ENCODE results near the gene CCDC78.

CCDC78 gene

DNA sequence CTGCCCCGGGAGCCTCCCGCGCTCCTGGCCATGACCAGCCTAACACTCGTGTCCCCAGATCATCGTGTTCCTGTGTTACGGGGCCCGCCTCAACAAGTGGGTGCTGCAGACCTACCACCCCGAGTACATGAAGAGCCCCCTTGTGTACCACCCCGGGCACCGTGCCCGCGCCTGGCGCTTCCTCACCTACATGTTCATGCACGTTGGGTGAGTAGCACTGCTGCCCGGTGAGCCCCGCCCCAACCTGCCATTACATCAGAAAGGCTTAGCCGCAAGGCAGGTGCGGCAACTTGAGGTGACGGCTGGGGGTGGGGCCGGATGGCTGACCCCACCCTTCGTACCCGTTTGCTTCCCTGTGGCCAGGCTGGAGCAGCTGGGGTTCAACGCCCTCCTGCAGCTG lies 49.3 kb downstream of the CCDC78 start:
- DNase-seq = no peak

DNA sequence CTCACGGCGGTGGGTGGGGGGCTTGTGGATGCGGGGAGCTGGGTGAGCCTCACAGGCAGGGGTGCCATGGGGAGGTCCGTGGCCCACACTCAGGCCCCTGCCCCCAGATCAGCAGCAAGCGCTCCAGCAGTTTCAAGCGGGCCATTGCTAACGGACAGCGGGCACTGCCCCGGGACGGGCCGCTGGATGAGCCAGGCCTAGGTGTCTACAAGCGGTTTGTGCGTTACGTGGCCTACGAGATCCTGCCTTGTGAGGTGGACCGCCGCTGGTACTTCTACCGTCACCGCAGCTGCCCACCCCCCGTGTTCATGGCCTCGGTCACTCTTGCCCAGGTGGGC lies 49.7 kb downstream of the CCDC78 start:
- no peak for DNase-seq

DNA sequence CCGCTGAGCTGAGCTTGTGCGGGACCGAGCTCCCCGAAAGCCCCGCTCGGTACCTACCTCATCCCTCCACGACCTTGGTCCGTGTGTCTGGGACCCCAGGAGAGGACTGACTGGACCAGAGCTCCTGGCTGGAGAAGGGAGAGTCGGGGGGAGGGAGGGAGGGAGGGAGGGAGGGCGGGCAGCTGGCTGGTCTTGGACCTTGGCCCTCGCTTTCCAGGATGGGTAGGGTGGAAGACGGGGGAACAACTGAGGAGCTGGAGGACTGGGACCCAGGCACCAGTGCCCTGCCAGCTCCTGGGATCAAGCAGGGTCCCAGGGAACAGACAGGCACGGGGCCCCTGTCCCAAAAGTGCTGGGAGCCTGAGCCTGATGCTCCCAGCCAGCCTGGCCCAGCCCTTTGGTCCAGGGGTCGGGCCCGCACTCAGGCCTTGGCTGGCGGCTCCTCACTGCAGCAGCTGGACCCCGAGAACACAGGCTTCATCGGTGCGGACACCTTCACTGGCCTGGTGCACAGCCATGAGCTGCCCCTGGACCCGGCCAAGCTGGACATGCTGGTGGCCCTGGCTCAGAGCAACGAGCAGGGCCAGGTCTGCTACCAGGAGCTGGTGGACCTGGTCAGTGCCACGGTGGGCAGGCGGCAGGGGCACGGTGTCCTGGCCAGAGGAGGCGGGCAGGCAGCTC lies 50.2 kb downstream of the CCDC78 start:
- DNase-seq = no peak

DNA sequence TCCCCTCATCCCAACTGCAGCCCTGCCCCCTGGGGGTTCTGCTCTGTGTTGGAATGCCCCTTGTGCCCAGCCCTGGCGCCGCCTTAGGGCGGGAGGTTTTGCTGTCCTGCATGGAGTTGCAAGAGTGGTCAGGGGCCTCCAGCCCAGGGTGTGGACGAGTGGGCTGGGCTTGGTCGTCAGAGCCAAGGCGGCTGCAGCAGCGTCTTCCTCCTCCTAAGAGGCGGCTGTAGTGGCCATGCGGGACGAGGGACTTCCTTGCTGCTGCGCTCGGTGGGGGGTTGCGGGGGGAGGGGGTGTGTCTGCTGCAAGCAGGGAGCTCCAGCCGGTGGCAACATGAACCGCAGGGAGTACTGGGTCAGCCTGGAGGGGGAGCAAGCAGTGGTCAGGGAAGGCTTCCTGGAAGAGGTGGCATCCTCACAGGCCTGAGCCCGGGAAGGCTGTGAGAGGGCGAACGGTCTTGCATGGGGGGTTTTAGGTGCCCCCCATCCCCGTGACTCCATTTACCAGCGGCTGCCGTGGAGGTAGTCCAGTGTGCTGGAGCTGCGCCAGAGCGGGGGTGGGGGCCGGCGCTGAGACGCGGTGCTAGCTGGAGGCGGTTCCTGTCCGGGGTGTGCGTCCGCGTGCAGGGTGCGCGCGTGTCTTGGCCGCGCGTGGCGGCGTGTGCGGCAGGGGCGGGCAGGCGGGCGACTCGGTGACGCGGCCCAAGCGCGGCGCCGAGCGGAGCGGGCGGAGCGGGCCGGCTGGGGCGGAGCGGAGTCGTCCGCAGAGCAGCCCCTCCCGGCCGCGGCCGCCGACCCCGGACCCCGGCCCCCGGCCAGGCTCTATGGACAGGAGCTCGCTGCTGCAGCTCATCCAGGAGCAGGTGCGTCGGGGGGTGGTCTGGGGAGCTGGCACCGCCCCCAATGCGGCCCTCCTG lies 51.0 kb downstream of the CCDC78 start, which contains the start of gene RHBDL1:
Gene RHBDL1 (plus strand): TSS at position 704 of the 916 bp plus-strand sequence. CDS start 120 bp downstream, at position 824.
- DNase-seq = no peak

DNA sequence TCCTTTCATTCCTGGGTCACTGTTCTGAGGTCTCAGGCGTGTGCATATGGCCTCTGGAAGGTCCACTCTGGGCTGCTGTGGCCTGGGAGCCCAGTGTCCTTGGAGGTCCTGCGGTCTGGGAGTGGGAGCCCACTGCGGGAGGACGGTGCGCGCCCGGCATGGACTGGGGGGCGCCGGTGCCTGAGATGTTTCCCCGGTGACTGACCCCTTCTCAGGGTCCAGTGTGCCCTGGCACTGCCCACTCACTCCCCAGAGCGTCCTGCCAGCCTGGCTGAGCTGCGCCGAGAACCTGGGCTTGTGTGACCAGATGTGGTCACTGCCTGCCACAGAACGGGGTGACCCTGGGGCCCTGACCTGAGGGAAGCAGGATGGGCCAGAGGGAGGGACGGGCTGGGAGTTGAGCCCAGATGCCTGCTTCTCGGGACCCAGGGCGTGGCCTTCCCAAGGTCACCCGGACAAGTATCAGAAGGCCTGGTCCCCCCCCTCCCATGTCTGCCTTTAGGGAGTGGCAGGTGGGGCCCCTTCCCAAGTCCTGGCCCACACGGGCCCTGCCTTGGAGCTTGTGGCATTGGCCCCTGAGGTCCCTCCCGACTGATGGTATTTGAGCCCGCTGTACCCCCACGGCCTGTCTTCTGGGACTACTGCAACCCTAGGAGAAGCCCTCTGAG lies 51.9 kb downstream of the CCDC78 start:
- DNase-seq = no peak

DNA sequence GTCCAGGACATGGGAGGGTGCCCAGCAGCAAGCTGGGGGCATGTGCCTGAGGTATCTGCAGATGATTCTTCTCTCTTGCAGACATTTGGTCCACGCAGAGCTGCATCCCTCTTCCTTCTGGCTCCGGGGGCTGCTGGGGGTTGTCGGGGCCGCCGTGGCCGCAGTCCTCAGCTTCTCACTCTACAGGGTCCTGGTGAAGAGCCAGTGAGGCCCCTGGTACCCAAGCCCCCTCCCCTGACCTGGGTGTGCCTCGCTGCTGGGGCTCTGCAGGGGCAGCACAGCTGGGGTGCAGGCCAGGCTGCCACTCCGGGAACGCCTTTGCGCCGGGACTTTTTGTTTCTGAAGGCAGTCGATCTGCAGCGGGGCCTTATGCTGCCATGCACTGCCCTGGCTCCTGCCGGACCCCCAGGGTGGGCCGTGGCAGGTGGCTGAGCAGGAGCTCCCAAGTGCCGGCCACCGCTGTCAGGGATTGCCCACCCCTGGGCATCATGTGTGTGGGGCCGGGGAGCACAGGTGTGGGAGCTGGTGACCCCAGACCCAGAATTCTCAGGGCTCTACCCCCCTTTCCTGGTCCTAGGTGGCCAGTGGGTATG lies 52.7 kb downstream of the CCDC78 start:
- no peak for DNase-seq

DNA sequence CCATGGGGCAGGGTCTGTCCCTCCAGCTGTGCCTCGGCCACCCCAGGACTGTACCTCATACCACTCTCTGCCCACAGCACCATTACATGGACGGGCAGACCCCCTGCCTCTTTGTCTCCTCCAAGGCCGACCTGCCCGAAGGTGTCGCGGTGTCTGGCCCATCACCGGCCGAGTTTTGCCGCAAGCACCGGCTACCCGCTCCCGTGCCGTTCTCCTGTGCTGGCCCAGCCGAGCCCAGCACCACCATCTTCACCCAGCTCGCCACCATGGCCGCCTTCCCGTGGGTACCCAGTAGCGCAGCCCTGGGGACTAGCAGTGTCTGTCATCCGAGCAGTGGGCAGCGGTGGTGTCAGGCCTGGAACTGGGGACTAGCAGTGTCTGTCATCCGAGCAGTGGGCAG lies 53.4 kb downstream of the CCDC78 start:
- DNase-seq = no peak
